Activated CD4-positive, CD25-positive, alpha-beta regulatory T cell treated with anti-CD3 and anti-CD28 coated beads, Interleukin-2, amount 50 U/mL, for 24 hours (primary cell): ENCODE results near the gene RALGPS2.

Experiments
- ATAC-seq, 2 donors: fragments of 150-1000 bp; cut with Tn5 transposase; one replicate each; pipeline ENCODE4 v1.10.0; 2021; ENCODE audit warnings: mild to moderate bottlenecking in 1 of 2, moderate library complexity in 1 of 2

RALGPS2 gene

DNA sequence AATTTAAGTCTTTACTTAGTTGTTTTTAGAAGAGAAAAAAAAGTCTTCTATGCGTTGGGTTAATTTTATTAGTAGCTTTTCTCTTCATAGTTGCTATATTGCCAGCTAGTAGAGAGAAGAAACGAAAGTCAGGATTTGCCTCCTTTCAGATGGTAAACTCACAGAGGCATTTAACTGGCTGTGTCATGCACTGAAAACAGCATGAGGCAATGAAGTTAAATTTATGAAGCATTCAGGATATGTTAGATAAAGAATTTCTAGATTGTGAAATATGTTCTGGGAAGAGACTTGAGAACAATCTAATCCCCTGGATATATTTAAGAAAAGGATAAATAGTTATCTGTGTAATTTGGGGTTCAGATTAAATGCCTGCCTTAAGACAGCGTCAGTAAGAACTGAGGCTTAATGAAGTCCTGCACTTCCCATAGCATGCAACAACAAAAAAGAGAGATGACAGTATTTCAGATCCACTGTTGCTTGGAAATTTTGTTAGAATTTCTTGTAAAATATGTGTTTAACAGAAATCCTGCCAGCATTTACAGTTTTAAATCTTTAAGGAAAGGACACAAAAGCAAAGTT is 144.2 kb downstream of the RALGPS2 start:
- no peak for ATAC-seq

DNA sequence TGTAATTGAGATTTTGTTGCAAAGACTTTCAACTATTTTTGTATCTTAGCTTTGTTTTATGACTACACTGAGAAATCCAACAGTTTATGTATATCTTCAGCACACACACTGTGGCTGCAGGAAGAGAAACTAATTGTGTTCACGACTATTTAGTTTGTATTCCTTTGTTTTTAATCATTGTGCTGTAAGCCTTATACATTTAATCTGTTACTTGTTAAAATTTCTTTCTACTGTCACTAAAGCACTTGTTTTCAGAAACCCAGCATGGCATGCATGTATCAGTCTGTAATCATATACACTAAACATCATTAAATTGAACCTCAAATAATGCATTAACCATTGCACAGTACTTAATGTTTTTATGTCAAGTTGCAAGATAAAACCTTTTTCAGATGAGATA is 145.2 kb downstream of the RALGPS2 start:
- ATAC-seq = no peak

DNA sequence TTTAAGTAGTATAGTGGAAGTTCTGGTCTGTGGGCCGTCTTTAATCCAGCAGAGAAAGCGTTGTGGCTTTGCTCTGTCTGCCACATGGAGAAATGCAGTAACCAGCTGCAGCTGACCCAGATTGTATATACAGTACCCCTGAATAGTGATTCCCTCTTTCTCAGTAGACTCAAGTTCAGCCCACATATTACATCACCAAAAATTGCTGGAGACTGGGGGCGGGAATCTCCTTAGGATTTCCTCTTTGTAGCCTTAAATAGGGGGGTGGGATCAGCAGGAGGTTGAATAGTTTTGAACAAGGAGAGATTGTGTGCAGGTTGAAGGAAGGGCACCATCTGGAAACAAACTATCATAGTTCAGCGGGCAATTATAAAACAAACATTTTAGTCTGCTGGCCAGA is 145.9 kb downstream of the RALGPS2 start, which contains the start of gene ANGPTL1:
TSS of gene ANGPTL1 (minus strand) at position 134 of the 400 bp plus-strand sequence. CDS start 5,301 bp downstream, outside the sequence.
- no peak for ATAC-seq

DNA sequence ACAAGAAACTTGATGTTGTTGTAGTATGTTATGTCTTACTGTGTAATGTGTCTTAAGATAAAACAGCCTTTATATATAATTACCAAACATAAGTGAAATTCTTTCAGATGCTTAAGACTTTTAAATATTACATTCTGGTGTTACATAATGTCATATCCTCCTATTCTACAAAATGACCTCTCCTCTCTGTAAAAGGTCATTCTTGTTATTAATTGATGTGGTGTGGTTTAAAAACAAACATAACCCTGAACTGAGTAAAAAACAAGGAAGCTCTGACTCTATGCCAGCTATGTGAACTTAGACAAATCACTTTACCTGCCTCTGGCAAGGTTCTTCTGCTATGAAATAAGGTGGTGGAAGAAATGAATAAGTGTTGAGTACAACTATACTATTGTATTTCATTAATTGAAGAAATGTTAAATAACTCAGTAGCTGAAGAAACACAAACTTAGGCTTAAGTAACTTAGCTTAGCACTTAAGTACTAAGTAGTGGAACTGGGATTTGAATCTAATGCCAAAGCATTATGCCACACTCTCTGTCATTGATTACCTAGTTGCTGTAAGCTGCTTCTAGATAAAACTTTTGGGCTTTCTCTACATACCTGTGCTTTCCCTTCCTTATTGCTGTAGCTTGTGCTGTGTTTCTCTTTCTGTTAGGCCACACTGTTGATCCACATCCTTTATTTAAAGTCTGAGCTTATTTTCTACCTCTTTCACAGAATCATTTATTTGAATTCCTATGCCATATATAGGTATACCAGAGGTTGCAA is 146.7 kb downstream of the RALGPS2 start:
- peak in 1 of 2 donors; percentile 30 for ATAC-seq

DNA sequence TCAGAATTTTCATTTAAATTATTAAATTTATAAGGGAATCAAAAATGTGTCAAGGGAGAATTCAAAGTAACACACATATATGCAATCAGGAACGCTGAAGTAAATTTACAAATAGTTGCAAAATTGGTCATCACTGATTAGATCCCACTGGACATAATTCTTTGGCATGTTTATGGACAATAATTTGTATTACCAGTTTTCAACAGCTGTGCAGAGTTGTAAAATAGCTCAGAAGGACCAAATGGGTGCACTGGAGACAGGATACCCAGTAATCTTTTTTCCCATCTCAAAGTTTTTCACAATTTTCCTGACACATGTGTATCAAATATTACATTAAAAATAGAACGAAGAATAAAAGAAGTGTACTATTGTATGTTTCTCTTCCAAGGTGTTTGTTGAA is 149.9 kb downstream of the RALGPS2 start:
- ATAC-seq = no peak

DNA sequence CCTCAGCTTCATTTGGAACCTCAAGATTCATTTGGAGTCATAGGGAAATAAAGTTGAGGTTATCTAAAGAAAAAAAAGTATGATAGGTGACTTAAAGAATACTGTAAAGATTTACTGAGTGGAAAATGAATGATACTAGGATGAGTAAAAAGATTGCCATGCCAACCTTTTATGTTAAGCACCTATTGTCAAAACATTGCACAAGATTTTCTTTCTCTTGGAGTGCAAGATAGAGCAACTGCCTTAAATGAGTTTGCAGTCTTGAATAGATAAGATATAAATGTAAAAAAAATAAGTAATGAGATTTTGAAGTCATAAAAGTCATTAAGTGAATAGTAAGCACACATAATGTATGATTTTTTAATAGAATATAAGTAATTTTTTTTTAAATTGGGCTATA is 150.9 kb downstream of the RALGPS2 start:
- no peak for ATAC-seq

DNA sequence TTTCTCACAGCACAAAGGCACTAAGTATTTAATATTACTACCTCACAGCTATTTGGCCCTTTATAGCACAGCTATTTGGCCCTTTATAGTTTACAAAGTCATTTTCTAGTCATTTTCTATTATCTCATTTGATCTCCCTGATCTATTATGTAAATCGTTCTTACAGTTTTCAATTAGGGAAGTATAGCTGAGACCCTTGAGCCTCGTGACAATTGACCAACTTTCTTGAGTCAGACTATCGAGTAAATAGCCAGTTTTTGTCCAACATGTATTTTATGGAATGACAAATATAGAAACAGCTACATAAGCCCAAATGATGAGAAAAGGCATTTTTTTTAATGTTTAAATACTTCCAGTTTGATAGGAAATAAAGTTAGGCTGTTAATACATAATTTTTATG is 152.9 kb downstream of the RALGPS2 start:
- ATAC-seq = no peak

DNA sequence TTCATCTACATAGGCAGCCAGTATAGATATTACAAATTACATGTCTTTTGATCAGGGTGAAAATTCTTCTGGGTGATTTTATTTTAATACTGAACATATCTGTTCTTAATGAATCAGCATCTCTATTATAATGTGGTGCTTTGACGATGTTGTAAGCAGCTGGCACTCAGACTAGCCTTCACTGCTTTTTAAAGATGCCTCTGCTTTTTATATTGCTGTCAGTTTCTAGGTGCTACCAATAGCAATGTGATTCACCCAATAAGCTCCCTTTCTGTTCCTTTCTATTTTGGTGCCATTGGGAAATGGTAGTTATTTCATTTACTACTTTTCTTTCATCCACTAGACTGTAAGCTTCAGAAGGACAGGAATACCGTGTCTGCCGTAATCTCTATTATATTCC is 156.9 kb downstream of the RALGPS2 start:
- no peak for ATAC-seq

DNA sequence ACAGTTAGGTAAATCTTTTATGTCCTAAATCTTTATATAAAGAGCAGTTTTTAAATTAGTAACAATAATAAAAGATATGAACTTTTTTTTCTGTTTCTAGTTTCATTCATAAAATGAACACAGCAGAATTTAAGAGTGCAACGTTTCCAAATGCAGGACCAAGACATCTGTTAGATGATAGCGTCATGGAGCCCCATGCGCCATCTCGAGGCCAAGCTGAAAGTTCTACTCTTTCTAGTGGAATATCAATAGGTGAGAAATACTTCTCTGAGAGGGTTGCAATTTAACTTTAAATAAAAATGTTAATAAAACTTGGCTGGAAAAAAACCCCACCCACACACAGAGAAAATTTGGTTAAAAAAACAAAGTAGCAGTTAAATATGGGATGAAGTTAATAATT is 160.8 kb downstream of the RALGPS2 start:
- no peak for ATAC-seq

DNA sequence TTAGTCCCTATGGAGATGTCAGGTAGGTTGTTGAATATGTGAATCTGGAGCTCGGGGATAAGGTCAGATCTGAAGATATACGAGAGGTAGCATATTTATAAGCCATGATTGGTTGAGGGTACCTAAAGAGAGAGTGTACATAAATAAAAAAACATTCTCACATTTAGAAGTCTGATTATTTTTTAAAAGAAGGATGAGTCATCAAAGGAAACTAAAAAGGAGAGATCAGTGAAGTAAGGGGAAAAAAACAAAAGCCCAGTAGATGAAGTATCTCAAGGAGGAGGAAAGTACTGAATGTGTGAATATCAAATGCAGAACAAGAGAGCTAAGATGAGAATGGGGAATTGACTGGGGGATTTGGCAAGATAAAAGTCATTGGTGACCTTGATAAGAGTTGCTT is 161.5 kb downstream of the RALGPS2 start:
- ATAC-seq = no peak

DNA sequence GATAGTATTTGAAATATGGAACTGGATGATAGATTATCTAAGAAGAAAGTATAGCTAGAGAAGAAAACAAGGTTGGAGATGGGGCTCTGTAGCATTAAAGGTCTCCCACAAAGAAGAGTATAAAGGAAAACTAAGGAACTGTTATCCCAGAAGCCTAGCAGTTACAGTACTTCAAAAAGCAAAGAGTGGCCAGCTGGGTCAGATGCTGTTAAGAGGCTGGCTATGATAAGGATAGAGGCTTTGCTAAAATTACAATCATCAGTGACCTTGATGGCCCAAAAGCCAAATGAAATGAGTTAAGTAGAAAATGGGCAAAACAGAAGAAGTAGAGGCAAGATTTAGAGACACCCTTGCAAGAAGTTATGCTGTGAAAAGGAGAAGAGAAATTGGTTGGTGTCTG is 170.9 kb downstream of the RALGPS2 start:
- ATAC-seq = no peak

DNA sequence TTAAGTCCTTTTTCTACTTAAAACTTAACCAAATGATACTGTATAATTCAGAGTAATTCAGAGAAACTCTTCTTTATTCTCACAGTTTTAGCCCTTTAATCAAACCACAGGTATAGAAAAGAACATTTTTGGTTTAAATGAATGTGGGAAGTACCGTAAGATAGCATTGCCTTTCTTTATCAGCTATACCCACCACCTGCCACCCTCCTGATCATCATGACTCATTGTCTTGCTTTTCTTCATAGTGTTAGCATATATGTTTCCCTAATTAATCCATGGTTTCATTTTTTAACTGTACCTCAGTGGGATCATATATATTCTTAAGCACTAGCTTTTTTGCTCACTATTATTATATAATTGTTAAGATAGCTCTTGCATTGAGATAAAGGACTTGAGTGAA is 173.4 kb downstream of the RALGPS2 start:
- ATAC-seq = peak in 1 of 2 donors; percentile 33

DNA sequence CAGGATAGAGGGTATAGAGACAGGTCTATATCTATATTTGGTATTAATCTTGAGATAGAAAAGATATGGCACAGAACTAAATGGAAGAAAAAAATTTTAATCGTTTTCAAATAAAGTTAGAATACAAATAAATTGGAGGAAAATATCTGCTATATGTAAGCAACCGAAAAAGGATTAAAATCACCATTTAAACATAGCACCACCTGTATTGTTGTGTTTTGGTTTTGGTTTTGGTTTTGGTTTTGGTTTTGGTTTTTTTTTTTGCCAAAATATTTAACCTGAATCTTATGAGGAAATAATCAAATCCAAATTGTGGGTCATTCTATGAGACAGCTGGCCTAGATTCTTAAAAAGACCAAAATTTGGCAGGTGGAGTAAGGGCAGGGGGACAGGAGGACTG is 174.4 kb downstream of the RALGPS2 start:
- ATAC-seq = no peak

DNA sequence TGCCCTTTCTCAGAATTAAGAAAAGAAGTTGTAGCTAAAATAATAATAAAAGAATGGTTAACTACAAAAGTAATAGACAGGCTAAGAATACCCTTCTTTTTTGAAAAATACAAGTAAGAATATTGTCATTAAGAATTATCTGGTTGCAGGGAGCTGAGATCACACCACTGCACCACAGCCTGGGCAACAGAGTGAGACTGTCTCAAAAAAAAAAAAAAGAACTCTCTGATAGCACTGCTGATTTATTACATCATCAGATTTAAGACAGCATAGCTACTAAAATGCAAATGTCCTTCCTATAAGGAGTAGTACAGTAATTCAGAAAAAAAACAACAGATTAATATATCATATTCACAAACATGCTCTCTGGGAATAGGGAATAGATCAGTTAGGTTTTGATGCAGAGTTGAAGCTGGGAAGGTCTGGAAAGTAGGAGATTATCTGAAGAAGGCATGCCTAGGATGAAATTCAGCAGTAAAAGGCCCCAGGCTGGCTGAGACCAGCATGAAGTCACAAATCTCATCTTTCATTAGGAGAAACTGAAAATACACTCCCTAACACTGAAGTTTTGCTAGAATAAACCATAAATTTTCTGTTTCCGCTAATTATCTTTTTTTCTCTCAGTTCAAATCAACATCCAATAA is 176.6 kb downstream of the RALGPS2 start:
- no peak for ATAC-seq

DNA sequence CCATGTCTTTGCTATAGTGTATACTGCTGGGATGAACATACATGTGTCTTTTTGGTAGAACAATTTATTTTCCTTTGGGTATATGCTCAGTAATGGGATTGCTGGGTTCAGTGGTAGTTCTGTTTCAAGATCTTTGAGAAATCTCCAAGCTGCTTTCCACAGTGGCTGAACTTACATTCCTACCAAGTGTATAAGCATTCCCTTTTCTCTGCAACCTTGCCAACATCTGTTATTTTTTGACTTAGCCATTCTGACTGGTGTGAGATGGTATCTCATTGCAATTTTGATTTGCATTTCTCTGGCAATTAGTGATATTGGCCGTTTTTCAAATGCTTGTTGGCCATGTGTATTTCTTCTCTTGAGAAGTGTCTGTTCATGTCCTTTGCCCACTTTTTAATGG is 183.3 kb downstream of the RALGPS2 start:
- ATAC-seq = no peak

DNA sequence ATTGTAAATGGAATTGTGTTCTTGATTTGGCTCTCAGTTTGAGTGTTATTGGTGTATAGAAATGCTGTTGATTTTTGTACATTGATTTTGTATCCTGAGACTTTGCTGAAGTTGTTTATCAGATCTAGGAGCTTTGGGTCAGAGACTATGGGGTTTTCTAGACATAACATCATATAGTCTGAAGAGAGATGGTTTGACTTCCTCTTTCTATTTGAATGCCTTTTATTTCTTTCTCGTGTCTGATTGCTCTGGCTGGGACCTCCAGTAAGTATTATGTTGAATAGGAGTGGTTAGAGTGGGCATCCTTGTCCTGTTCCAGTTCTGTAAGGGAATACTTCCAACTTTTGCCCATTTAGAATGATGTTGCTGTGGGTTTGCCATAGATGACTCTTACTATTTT is 185.0 kb downstream of the RALGPS2 start:
- no peak for ATAC-seq

DNA sequence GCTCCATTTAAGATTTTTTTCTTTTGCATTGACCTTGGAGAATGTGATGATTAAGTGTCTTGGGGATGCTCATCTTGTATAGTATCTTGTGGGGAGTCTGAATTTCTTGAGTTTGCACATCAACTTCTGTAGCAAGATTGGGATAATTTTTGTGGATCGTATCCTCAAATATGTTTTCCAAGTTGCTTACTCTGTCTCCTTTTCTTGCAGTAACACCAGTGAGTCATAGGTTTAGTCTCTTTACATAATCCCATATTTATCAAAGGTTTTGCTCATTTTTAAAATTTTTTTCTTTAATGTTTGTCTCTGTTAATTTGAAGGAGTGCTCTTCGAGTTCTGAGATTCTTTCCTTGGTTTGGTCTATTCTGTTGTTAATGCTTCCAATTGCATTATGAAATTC is 187.6 kb downstream of the RALGPS2 start:
- ATAC-seq = no peak

DNA sequence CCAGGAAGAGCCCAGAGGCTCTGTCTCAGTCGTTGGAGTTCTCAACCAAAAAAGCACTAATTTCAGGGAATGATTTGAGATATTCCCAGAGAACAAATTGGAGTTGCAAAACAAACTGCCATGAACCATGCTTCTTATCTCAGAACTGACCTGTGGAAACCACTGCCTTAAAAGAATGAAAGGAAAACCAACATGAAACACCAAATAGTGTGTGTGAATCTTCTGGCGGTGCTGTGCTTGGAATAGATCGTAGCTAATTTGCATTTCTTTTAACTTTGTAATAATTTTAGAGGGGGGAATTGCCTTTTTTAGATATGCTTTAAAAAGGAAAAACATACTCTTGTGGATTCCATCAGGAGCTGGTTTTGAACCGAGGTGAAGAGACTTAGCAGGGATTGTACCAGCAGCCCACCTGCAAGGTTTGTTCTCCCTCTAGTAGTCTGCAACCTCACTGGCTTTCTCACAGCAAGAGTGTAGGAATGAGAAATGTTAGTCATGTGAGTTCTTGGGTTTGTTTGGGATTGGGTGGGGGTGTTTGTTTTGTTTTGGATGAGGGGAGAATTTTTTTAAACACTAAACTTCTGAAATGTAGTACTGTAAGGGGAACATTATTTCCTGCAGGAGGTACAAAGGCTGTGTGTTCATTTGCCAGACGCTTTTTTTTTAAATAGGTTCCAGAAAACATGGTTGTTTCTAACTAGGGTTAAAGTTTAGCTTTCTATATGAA is 191.6 kb downstream of the RALGPS2 start:
- no peak for ATAC-seq

DNA sequence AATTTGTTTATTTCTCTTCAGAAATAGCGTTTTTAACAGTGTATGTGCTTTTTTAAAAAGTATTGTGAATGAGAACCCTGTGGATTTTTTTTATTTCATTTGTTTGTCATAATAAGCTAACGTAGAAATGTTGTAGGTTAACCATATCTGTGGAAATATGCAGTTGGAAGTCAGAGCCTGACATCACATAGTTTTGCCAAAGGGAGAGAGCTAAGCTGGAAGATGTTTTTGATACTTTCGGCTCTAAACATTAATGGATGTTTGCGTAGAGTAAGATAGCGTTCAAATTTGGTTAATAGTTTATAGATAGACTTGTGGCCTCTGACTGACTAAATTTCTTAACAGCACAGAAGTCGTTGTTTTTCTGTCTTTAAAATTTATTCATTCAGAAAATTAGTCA is 193.3 kb downstream of the RALGPS2 start:
- no peak for ATAC-seq

DNA sequence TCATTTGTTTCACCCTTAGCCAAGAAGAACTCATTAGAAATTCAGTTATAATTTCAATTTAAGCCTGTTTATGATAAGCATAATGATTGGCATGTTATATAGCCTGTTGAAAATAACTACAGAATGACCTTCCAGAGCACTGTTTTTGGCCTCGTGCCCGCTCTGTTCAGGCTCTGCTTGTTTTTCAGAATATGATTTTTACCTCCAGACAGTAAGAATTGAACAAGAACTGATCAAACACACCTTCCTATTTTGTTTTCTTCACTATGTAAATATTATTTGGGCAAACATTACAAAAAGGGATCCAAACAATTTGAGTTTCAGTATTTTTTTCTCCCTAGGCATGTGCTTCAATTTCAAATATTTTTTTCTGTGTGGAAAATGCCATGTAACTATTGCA is 193.9 kb downstream of the RALGPS2 start:
- no peak for ATAC-seq

DNA sequence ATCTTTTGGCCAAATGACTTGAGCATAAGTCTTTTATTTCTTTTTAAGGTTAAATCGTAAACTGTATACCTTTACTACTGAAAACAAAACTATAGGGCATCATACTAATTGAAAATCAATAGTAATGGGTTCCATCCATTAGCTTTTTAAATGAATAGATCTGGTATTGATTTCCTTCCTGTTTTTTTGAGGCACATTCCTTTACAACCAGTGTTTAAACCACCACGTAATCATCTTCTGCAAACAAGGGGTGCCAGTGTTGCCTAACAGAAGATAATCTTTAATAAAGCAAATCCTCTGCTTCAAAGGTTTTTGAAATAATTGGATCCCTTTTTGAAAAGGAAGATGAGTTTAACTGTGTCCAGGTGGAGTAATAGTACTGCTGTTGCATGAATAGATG is 194.5 kb downstream of the RALGPS2 start:
- no peak for ATAC-seq

DNA sequence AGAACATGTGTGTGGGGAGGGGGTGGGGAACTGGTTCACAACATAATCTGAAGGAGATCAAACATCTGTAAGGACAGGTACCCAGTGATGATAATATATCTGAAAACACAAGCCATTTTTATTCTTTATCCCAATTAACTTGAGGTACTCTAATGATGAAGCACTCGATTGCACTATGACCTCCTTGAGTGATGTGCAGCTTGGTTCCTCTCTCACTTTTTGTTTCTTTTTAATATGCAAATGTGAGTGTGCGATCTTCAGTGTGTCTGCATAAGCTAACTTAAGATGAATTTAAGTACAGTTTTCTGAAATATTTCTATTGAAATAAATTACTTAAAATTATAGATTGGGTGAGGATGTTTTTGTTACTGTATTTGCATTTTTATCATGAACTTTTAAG is 196.5 kb downstream of the RALGPS2 start:
- ATAC-seq = no peak

DNA sequence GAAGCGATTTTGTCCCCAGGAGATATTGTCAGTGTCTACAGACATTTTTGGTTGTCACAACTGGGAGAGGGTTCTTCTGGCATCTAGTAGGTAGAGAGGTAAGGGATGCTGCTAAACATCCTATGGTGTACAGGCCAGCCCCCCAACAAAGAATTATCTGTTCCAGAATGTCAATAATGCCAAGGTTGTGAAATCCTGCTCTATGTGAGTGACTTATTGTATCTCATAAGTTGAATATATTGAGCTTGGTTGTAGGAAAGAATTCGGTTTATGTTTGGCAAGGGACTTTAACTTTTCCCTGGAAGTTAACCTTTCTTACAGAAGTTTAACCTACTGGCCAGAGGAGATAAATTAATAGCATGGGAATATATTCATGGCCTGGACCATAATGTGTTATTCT is 198.5 kb downstream of the RALGPS2 start:
- no peak for ATAC-seq

DNA sequence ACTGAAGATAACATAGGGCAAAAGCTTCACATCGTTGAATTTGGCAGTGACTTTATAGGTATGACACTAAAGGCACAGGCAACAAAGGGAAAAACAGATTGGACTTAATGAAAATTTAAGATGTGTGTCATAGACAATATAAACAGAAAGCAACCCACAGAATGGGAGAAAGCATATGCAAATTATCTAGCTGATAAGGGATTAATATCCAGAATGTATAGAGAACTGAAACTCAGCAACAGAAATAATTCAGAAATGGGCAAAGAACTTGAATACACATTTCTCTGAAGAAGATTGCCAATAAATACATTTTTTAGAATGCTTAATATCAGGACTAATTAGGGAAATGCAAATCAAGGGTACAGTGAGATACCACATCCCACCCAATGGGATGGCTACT is 201.0 kb downstream of the RALGPS2 start:
- ATAC-seq = no peak
